Measurements from ENCODE around the gene POU2F2. TPM values are rescaled to one million over a fixed set of nuclear protein-coding genes. Genes with fewer than 3 reads are reported as not detected.
A peak's percentile ranks its signal among the peaks of the same experiment; 100 is the strongest.

The POU2F2 gene
- total and polyA plus RNA-seq, 2 donors (not counting 3 experiments of a cell fraction or from before 2014, with no cell fraction given): 4.0 to 4.1 TPM

DNA sequence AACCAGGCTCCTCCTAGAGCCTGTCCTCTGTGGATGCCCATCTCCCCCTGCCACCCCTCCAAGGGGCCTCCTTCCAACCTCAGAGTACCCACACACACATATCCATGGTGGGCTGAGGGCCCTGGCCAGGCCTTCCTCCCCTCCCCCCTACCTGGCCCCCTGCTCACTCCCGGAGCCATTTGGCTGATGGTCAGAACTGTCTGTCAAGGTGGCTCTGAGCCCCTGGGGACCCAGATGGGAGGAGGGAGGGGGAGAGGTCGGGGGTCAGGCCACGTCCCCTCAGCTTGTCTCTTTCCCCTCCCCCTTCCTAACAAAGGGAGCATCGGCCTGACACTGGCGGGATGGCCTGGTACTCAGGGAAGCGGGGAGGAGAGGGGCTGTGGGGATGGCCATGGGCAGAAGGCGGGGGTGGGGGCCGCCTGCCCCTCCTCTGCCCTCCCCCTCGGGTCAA is 18.7 kb upstream of the POU2F2 start:
- FAIRE-seq: no peak
- H3K4me3 ChIP-seq (replicated peaks in 1 of 3; ENCODE audit: insufficient read depth in 1 of 3, low read depth in 1 of 3, low read length in 3 of 3): no peak overlapping the region
- ChIA-PET POLR2A (no interaction called here), CTCF (no interaction called here)
- no peaks in the 10 kb centered on the region for H3K79me2 ChIP-seq (ENCODE audit: control insufficient read depth, insufficient read depth, low read length)
- no TSS peak for BruUV-seq (replicated peaks)
- no peaks in the 10 kb centered on the region for H3K36me3 ChIP-seq (ENCODE audit: control insufficient read depth in 2 of 2, extremely low read depth in 1 of 2, insufficient read depth in 2 of 2, low read length in 2 of 2)
- TF ChIP-seq EZH2 (IDR thresholded peaks at IDR 0.05; ENCODE audit: borderline replicate concordance, low read depth, low read length, severe bottlenecking) (peak; percentile 43), GATA2 (IDR thresholded peaks at IDR 0.05; ENCODE audit: insufficient read depth, insufficient read length, low read depth, low read length) (no peak), POLR2AphosphoS5 (IDR thresholded peaks at IDR 0.05; ENCODE audit: insufficient read depth, low read depth, low read length) (no peak), JUN (IDR thresholded peaks at IDR 0.05; ENCODE audit: borderline replicate concordance, insufficient read depth, insufficient read length, low read depth) (no peak)
- no peak overlapping the region for H3K4me2 ChIP-seq (ENCODE audit: insufficient read depth, low read length)
- peaks cover 26 to 35% of the 10 kb centered on the region in 2 experiments for H3K27me3 ChIP-seq (ENCODE audit: control insufficient read depth in 2 of 2, insufficient read depth in 2 of 2, low read length in 2 of 2)
- no peak for DNase-seq (ENCODE audit: low read depth, low spot score)
- H3K9ac ChIP-seq (replicated peaks; ENCODE audit: extremely low read depth, insufficient read depth, low read length): no peak overlapping the region
- H4K20me1 ChIP-seq (replicated peaks; ENCODE audit: control insufficient read depth, extremely low read depth, insufficient read depth, low read length): no peaks in the 10 kb centered on the region
- H3K27ac ChIP-seq (ENCODE audit: insufficient read depth, low read depth, low read length): no peak overlapping the region
- H3K4me1 ChIP-seq (ENCODE audit: control insufficient read depth, extremely low read depth, insufficient read depth, low read length): no peaks in the 10 kb centered on the region
- no peaks in the 10 kb centered on the region for H3K9me1 ChIP-seq (replicated peaks; ENCODE audit: control insufficient read depth, extremely low read depth, insufficient read depth, low read length)
- intact Hi-C loops (cut with micrococcal nuclease): no loop called here
- no peaks in the 10 kb centered on the region for H3K9me3 ChIP-seq (replicated peaks; ENCODE audit: control insufficient read depth, insufficient read depth, low read length)
- dilution Hi-C loops (cut with MboI; ENCODE audit: extremely low pct_ligation_motif_present, low sequenced_read_pairs): no loop called here
- no peak overlapping the region for H2AFZ ChIP-seq (ENCODE audit: low read depth, low read length)

DNA sequence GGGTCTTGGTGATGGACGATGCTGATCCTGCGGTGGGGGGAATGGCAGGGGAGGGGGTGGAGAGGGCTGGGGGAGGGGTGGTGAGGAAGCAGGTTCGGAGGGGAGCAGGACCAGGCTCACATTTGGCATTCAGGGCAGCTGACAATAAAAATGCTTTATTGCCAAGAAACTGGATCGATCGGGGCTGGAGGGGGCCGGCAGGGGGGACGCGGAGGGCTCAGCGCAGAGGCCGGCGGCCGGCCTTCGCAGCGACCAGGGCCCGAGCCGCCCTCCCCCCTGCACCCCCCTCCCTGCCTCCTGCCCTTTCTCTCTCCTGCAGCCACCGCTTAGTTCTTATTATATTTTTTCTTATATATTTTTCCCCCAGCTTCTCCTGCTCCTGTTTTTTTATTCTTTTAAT is 18.1 kb upstream of the POU2F2 start:
- H3K4me3 ChIP-seq (replicated peaks in 1 of 3; ENCODE audit: insufficient read depth in 1 of 3, low read depth in 1 of 3, low read length in 3 of 3): no peak overlapping the region
- FAIRE-seq (no peak), DNase-seq (ENCODE audit: low read depth, low spot score) (no peak)
- no peak overlapping the region for H2AFZ ChIP-seq (ENCODE audit: low read depth, low read length)
- ChIA-PET CTCF (no interaction called here), POLR2A (no interaction called here)
- intact Hi-C loops (cut with micrococcal nuclease) (no loop called here), dilution Hi-C loops (cut with MboI; ENCODE audit: extremely low pct_ligation_motif_present, low sequenced_read_pairs) (no loop called here)
- no peak for TF ChIP-seq EZH2 (IDR thresholded peaks at IDR 0.05; ENCODE audit: borderline replicate concordance, low read depth, low read length, severe bottlenecking)
- no peaks in the 10 kb centered on the region for H3K36me3 ChIP-seq (ENCODE audit: control insufficient read depth in 2 of 2, extremely low read depth in 1 of 2, insufficient read depth in 2 of 2, low read length in 2 of 2)
- no TSS peak for BruUV-seq (replicated peaks)
- H3K79me2 ChIP-seq (ENCODE audit: control insufficient read depth, insufficient read depth, low read length): no peaks in the 10 kb centered on the region
- no peaks in the 10 kb centered on the region for H4K20me1 ChIP-seq (replicated peaks; ENCODE audit: control insufficient read depth, extremely low read depth, insufficient read depth, low read length)
- no peaks in the 10 kb centered on the region for H3K9me3 ChIP-seq (replicated peaks; ENCODE audit: control insufficient read depth, insufficient read depth, low read length)
- no peaks in the 10 kb centered on the region for H3K9me1 ChIP-seq (replicated peaks; ENCODE audit: control insufficient read depth, extremely low read depth, insufficient read depth, low read length)
- peaks cover 20 to 29% of the 10 kb centered on the region in 2 experiments for H3K27me3 ChIP-seq (ENCODE audit: control insufficient read depth in 2 of 2, insufficient read depth in 2 of 2, low read length in 2 of 2)
- H3K4me1 ChIP-seq (ENCODE audit: control insufficient read depth, extremely low read depth, insufficient read depth, low read length): no peaks in the 10 kb centered on the region
- H3K9ac ChIP-seq (replicated peaks; ENCODE audit: extremely low read depth, insufficient read depth, low read length): no peak overlapping the region
- no peak overlapping the region for H3K4me2 ChIP-seq (ENCODE audit: insufficient read depth, low read length)
- H3K27ac ChIP-seq (ENCODE audit: insufficient read depth, low read depth, low read length): no peak overlapping the region
